ENCODE results near the gene CHST11.

The CHST11 gene

GRCh38 chr12:104628831-104629135, 172.0 kb downstream of the CHST11 start:
- no peak for DNase-seq (ENCODE audit: low read depth in 3 of 3)

GRCh38 chr12:104630230-104630670, 173.5 kb downstream of the CHST11 start:
- no peak for DNase-seq (ENCODE audit: low read depth in 3 of 3)

GRCh38 chr12:104631867-104632266, 175.1 kb downstream of the CHST11 start:
- DNase-seq (ENCODE audit: low read depth in 3 of 3) = no peak

- no peak for DNase-seq (ENCODE audit: low read depth in 3 of 3)
Observed at GRCh38 chr12:104632724-104633201, 176.0 kb downstream of the CHST11 start.

- DNase-seq (ENCODE audit: low read depth in 3 of 3) = no peak
Observed at GRCh38 chr12:104634044-104634443, 177.3 kb downstream of the CHST11 start.

GRCh38 chr12:104634852-104635251, 178.1 kb downstream of the CHST11 start:
- DNase-seq (ENCODE audit: low read depth in 3 of 3) = no peak

- no peak for DNase-seq (ENCODE audit: low read depth in 3 of 3)
Observed at GRCh38 chr12:104635607-104636343, 179.0 kb downstream of the CHST11 start.

GRCh38 chr12:104636496-104636895, 179.7 kb downstream of the CHST11 start:
- DNase-seq (ENCODE audit: low read depth in 3 of 3) = no peak

- no peak for DNase-seq (ENCODE audit: low read depth in 3 of 3)
Observed at GRCh38 chr12:104637604-104638003, 180.9 kb downstream of the CHST11 start.

- no peak for DNase-seq (ENCODE audit: low read depth in 3 of 3)
Observed at GRCh38 chr12:104638218-104638850, 181.6 kb downstream of the CHST11 start.

GRCh38 chr12:104638851-104639240, 182.1 kb downstream of the CHST11 start:
- no peak for DNase-seq (ENCODE audit: low read depth in 3 of 3)

- no peak for DNase-seq (ENCODE audit: low read depth in 3 of 3)
Observed at GRCh38 chr12:104640956-104641355, 184.2 kb downstream of the CHST11 start.

- DNase-seq (ENCODE audit: low read depth in 3 of 3) = no peak
Observed at GRCh38 chr12:104641862-104642261, 185.1 kb downstream of the CHST11 start.

- no peak for DNase-seq (ENCODE audit: low read depth in 3 of 3)
Observed at GRCh38 chr12:104643093-104643818, 186.5 kb downstream of the CHST11 start.

GRCh38 chr12:104643819-104644669, 187.3 kb downstream of the CHST11 start:
- DNase-seq (ENCODE audit: low read depth in 3 of 3) = no peak

GRCh38 chr12:104648756-104649155, 192.0 kb downstream of the CHST11 start:
- DNase-seq (ENCODE audit: low read depth in 3 of 3) = no peak

GRCh38 chr12:104649217-104649824, 192.6 kb downstream of the CHST11 start:
- DNase-seq (ENCODE audit: low read depth in 3 of 3) = no peak

GRCh38 chr12:104649921-104650320, 193.2 kb downstream of the CHST11 start:
- DNase-seq (ENCODE audit: low read depth in 3 of 3) = no peak

GRCh38 chr12:104650541-104650940, 193.8 kb downstream of the CHST11 start:
- no peak for DNase-seq (ENCODE audit: low read depth in 3 of 3)

GRCh38 chr12:104651811-104652210, 195.1 kb downstream of the CHST11 start:
- no peak for DNase-seq (ENCODE audit: low read depth in 3 of 3)

- DNase-seq (ENCODE audit: low read depth in 3 of 3) = no peak
Observed at GRCh38 chr12:104652358-104652757, 195.6 kb downstream of the CHST11 start.
